Tibial nerve (tissue), 4 donors: ENCODE measurements around the gene DMPK.

Experiments used
- EP300 ChIP-seq, 2 donors: sonication (generic); formaldehyde crosslinking; IDR thresholded peaks; one replicate each; pipeline ENCODE4 v1.6.1; 2017; ENCODE audit warnings: antibody characterized with exemption in 2 of 2, mild to moderate bottlenecking in 1 of 2
- POLR2A ChIP-seq, 2 donors: fragments of 450-650 bp; IDR thresholded peaks; one replicate each; pipeline ENCODE4 v1.6.1; 2017; ENCODE audit warnings: antibody characterized with exemption in 2 of 2, mild to moderate bottlenecking in 2 of 2, moderate library complexity in 2 of 2
- TF ChIP-seq, protein P1 (sequence below), 5 experiments: fragments of 200-600 bp in 3 of 5; fragments of 450-650 bp in 2 of 5; sonication (generic) in 3 of 5; IDR thresholded peaks; one replicate each; pipeline ENCODE4 v1.5.1; 2016 to 2019; ENCODE audit warnings: antibody characterized with exemption in 5 of 5, mild to moderate bottlenecking in 3 of 5, moderate library complexity in 2 of 5

DNA sequence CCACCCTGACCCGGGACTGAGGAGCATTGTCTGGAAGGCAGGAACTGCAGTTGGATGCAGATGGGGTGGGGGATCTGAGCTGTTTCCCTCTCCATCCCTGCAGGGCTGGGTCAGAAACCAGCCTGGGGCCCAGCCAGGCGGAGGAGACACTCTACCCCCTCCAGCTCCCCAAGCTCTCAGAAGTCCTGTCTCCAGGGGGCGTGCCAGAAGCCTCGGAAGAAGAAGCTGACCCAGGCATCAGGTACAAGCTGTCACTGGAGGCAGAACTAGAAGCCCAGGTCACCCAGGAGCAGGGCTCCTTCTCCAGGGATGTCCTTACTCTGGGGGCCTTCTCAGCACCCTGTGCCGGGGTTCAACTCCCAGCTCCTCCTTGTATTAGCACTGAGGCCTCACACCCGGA, 28.7 kb downstream of the DMPK start:
- TF ChIP-seq, protein P1, sequence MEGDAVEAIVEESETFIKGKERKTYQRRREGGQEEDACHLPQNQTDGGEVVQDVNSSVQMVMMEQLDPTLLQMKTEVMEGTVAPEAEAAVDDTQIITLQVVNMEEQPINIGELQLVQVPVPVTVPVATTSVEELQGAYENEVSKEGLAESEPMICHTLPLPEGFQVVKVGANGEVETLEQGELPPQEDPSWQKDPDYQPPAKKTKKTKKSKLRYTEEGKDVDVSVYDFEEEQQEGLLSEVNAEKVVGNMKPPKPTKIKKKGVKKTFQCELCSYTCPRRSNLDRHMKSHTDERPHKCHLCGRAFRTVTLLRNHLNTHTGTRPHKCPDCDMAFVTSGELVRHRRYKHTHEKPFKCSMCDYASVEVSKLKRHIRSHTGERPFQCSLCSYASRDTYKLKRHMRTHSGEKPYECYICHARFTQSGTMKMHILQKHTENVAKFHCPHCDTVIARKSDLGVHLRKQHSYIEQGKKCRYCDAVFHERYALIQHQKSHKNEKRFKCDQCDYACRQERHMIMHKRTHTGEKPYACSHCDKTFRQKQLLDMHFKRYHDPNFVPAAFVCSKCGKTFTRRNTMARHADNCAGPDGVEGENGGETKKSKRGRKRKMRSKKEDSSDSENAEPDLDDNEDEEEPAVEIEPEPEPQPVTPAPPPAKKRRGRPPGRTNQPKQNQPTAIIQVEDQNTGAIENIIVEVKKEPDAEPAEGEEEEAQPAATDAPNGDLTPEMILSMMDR (IDR thresholded peaks at IDR 0.05), result no peak
- TF ChIP-seq EP300 (IDR thresholded peaks at IDR 0.05) (no peak), POLR2A (IDR thresholded peaks at IDR 0.05) (no peak)
